GM19328 (cell line): ENCODE measurements around the gene DNMT3A.

Experiments used
- ATAC-seq: cut with Tn5 transposase; IDR thresholded peaks from one replicate; pipeline ENCODE4 v1.9.1; 2021; ENCODE audit warnings: mild to moderate bottlenecking, moderate library complexity; ENCODE audit not compliant: unreplicated experiment

DNMT3A gene

DNA sequence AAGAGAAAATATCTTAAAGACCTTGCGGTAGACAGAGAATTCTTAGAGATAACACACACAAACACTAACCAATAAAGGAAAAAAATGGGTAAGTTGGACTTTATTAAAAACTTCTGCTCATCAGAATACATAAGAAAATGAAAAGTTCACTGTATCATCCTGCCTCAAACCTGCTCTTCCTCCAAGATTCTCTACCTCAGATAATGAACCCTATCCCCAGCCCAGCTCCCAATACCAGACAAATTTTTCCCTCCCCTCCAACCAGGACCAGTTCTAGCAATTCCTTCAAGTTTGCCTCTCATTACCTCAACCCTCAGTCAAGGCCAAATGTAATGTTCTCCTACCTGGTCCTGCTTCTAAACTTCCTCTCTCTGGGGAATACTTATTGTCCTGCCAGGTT is 79.4 kb downstream of the DNMT3A start:
- no peak for ATAC-seq

- no peak for ATAC-seq
These were observed 82.0 kb downstream of the DNMT3A start for GRCh38 chr2:25259737-25260124.

DNA sequence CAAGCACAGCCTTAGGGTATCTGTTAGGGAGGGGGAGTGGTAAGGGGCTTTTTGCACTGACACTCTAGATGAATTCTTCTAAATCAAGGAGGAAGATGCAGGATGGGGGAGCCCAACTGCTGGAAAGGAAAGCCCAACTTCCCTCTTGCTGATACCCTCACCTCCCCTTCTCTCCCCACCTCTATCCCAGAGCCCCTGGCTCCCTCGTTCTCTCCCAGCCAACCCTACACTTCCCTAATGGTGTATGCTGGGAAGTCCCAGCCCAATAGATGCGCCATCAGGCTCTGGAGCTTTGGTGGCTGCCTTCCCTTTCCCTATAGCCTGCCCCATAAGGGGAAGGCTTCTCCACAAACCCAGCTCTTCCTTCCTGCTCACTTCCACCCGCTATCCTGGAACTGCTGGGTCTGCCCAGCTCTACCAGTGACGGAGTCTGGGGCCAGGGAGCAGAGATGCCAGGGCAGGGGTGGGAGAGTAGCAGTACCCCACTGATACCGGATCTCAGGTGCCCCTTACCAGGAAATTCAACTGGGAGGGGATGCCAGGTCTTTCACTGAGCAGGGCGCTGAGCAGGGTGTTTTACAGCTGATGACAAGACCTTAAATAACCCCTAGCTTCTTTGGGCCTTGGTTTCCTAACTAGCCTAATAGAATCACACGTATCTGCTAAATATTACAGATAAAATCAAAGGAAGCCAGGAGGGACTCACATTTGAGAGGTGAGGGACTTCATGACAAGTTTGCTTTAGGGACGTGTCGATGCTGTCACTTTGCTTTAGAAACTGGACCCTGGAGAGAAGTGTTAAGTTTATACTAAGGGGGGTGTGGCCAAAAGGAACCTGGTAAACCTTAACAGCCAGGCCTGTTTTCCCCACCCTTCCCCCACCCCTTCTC is 82.6 kb downstream of the DNMT3A start:
- no peak for ATAC-seq

GRCh38 chr2:25257931-25258846 is 83.5 kb downstream of the DNMT3A start:
- no peak for ATAC-seq

DNA sequence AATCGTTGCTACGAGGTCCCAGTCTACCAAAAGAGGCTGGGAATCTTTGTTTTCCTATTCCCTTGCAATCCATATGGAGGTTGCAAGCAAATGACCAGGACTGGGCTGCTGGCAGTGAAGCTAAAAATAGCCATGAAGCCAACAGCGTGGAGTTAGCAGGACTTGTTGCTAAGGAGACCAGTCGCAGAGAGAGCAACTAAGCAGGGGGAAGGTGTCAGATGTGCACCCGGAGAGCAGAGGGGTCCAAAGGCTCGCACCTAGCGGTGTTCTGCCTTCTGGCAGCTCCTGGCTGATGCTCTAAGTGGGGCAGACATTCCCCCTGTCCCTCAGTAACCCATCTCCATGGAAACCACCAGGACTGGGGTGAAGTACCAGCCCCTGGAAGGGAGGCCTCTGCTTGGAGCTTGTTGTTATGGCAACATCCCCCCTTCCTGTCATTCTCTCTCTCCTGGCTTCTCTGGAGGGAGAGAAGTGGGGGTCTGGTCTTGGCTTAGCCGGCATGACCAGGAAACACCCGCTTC is 84.6 kb downstream of the DNMT3A start:
- ATAC-seq: no peak

GRCh38 chr2:25256488-25256875 is 85.2 kb downstream of the DNMT3A start:
- ATAC-seq: no peak

DNA sequence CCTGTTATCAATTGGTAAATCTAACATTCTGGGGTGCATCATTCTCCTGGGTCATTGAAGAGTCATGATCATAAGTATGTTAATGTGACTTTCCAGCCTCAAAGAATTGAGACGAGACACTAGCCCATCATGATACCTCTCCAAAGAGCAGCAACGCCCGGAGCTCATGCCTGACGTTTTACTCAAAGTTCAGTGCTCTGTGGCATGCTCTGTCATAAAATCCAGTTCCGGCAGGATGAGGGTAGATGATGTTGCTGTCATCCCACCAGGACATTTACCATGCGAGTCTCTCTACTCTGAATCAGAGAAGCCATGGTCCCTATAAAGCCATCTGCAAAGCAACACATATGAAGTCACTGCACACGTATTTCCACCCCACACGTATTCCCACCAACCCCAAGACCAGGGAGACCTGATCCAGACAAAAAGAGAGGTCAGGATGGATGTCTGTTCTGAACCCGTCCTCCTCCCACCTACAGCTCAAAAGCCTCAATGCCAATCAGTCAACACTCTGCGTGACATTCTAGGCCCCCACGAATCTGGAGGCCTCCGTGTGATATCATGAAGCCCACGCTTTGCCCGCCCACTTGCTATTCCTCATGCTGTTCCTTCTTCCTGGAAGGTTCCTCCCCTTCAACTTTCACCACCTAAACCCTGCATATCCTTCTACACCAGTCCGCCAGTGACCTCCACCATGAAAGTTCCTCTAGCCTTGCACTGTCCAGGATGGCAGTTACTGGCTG is 85.8 kb downstream of the DNMT3A start:
- no peak for ATAC-seq

GRCh38 chr2:25254961-25255360 is 86.8 kb downstream of the DNMT3A start:
- ATAC-seq: no peak

GRCh38 chr2:25253153-25253626 is 88.5 kb downstream of the DNMT3A start:
- ATAC-seq: no peak

GRCh38 chr2:25252291-25253152 is 89.2 kb downstream of the DNMT3A start:
- no peak for ATAC-seq

DNA sequence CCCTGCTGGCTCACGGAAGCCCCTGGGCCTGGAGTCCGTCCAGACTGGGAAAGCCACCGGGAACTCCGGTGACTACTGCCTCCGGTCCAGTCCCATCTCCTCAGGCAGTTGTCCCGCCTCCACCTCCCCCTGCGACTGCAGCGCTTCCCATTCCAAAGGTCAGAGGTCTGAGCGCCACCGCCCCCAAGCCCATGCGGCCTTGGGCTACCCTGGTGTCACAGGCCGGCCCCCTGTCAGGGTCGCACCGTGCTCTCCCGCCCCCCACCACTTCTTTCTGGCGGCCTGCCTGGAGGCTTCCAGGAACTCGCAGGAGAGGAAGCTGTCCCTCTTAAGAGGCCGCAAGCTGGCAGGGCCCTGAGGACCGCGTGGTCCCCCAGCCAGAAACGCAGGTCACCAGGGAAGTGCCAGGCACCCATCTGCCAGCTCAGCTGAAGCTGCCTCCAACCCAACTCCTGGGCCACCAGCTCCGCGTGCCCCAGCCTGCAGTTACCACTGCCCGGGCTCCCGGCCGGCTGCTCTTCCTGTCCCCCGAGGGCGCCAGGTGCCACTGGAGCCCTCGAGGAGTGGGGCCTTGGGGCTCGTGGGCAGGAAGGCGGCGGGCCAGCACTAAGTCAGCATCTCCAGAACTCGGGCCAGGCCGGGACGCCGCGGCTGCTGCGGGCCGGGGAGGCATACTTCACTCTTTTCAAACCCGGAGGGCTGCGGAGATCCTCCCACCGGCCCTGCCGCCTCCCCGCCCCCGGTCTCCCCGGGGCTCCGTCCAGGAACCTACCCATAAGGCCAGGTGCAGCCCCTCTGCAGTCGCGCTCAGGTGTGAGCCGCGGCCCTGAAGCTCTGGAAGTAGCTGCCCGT is 90.1 kb downstream of the DNMT3A start:
- ATAC-seq: no peak

GRCh38 chr2:25251071-25251421 is 90.7 kb downstream of the DNMT3A start:
- no peak for ATAC-seq

GRCh38 chr2:25250331-25251070 is 91.2 kb downstream of the DNMT3A start:
- no peak for ATAC-seq

DNA sequence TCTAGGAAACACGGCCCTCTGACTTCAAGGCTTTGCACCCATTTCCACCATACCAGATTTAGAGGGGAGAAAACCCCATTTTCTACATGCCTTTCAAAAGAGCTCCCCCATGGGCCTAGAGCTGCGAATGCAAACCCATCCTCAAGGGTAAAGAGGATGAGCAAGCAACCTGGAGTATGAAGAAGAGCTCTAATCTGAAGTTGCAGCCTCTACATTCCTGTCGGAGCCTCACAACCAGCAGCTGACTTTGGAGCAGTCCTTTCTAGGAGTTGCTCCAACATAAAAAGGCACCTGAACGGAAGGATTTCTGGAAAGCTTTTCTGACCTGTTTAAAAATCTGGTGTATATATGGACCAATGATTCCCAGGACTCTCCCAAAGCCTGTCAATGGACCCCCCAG is 91.9 kb downstream of the DNMT3A start:
- ATAC-seq: no peak

DNA sequence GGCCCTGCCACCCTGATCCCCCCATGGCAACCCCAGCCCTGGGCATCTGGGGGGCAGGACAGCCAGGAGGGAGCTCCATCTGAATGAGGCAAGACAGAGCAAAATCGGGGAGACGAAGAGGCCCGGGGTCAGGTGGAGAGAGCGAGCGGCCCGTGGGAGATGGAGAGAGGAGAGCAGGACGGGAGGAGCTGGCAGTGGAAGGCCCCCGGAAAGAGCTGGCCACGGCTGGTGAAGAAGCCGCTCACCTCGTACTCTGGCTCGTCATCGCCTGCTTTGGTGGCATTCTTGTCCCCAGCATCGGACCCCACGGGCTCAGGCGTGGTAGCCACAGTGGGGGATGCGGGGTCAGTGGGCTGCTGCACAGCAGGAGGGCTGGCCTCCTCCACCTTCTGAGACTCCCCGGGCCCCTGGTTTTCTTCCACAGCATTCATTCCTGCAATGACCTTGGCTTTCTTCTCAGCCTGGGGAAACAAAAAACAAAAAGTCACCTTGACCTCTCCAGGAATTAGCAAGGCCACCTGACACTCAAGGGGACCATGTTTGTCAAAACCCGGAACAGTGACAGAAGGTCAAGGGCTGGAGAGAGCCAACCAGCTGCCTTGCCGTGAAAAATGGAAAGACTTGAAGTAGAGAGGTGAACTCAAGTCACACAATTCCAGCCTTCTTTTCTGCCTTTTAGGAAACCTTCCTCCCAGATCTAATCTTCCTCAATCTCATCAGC is 93.8 kb downstream of the DNMT3A start:
- ATAC-seq: no peak

GRCh38 chr2:25246558-25247290 is 95.0 kb downstream of the DNMT3A start:
- no peak for ATAC-seq

DNA sequence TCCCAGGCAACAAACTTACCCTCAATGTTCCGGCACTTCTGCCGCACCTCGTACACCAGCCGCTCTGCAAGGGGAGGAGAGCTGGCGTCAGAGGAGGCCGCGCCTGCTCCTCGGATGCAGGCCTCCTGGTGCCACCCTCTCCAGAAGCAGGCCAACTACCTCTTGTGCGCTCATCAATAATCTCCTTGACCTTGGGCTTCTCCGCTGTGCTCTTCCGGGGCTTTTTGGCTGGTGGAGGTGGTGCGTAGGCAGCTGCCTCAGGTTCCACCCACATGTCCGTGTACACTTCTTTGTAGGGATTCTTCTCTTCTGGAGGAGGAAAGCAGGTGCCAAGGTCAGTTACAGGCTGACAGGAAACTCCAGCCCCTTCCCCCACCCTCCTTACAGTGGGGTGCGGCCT is 95.7 kb downstream of the DNMT3A start:
- ATAC-seq: no peak
